ENCODE results near the gene KCNJ6.

DNA sequence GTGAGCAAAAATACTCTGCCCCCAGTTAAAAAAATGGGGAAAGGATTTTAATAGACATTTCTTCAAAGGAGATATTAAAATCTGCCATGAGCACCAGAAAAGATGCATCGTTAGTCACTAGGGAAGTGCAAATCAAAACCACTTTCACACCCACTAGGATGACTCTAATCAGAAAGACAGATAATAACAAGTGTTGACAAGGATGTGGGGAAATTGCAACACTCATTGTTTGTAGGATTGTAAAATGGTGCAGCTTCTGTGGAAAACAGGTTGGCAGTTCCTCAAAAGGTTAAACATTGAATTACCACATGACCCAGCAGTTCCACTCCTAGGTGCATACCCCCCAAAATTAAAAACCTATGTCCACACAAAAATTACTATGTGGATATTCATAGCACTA, 112.3 kb downstream of the KCNJ6 start:
- no peak for TF ChIP-seq ESRRA (IDR thresholded peaks at IDR 0.05; ENCODE audit: borderline replicate concordance, low read depth)
- no peak for TF ChIP-seq ZNF830 (CRISPR knock-in tag; IDR thresholded peaks at IDR 0.05)
- TF ChIP-seq, protein P1, sequence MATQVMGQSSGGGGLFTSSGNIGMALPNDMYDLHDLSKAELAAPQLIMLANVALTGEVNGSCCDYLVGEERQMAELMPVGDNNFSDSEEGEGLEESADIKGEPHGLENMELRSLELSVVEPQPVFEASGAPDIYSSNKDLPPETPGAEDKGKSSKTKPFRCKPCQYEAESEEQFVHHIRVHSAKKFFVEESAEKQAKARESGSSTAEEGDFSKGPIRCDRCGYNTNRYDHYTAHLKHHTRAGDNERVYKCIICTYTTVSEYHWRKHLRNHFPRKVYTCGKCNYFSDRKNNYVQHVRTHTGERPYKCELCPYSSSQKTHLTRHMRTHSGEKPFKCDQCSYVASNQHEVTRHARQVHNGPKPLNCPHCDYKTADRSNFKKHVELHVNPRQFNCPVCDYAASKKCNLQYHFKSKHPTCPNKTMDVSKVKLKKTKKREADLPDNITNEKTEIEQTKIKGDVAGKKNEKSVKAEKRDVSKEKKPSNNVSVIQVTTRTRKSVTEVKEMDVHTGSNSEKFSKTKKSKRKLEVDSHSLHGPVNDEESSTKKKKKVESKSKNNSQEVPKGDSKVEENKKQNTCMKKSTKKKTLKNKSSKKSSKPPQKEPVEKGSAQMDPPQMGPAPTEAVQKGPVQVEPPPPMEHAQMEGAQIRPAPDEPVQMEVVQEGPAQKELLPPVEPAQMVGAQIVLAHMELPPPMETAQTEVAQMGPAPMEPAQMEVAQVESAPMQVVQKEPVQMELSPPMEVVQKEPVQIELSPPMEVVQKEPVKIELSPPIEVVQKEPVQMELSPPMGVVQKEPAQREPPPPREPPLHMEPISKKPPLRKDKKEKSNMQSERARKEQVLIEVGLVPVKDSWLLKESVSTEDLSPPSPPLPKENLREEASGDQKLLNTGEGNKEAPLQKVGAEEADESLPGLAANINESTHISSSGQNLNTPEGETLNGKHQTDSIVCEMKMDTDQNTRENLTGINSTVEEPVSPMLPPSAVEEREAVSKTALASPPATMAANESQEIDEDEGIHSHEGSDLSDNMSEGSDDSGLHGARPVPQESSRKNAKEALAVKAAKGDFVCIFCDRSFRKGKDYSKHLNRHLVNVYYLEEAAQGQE (IDR thresholded peaks at IDR 0.05; ENCODE audit: borderline replicate concordance), result no peak
- TF ChIP-seq, protein P1 (CRISPR knock-in tag; IDR thresholded peaks at IDR 0.05; ENCODE audit: low read depth), result no peak
- no peak for TF ChIP-seq POLR2A (conservative IDR thresholded peaks at IDR 0.05)
- TF ChIP-seq, protein P2, sequence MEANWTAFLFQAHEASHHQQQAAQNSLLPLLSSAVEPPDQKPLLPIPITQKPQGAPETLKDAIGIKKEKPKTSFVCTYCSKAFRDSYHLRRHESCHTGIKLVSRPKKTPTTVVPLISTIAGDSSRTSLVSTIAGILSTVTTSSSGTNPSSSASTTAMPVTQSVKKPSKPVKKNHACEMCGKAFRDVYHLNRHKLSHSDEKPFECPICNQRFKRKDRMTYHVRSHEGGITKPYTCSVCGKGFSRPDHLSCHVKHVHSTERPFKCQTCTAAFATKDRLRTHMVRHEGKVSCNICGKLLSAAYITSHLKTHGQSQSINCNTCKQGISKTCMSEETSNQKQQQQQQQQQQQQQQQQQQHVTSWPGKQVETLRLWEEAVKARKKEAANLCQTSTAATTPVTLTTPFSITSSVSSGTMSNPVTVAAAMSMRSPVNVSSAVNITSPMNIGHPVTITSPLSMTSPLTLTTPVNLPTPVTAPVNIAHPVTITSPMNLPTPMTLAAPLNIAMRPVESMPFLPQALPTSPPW (CRISPR knock-in tag; IDR thresholded peaks at IDR 0.05), result no peak
- TF ChIP-seq, protein P3, sequence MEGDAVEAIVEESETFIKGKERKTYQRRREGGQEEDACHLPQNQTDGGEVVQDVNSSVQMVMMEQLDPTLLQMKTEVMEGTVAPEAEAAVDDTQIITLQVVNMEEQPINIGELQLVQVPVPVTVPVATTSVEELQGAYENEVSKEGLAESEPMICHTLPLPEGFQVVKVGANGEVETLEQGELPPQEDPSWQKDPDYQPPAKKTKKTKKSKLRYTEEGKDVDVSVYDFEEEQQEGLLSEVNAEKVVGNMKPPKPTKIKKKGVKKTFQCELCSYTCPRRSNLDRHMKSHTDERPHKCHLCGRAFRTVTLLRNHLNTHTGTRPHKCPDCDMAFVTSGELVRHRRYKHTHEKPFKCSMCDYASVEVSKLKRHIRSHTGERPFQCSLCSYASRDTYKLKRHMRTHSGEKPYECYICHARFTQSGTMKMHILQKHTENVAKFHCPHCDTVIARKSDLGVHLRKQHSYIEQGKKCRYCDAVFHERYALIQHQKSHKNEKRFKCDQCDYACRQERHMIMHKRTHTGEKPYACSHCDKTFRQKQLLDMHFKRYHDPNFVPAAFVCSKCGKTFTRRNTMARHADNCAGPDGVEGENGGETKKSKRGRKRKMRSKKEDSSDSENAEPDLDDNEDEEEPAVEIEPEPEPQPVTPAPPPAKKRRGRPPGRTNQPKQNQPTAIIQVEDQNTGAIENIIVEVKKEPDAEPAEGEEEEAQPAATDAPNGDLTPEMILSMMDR (IDR thresholded peaks at IDR 0.05 in 2 of 3, conservative IDR thresholded peaks at IDR 0.05 in 1 of 3; ENCODE audit: insufficient read depth in 2 of 3, low read depth in 1 of 3, low read length in 3 of 3), result no peak
- no peak for TF ChIP-seq CC2D1A (IDR thresholded peaks at IDR 0.05)
- no peak for TF ChIP-seq NCOA1 (IDR thresholded peaks at IDR 0.05; ENCODE audit: low read depth)
- no peak for TF ChIP-seq ZC3H11A (IDR thresholded peaks at IDR 0.05; ENCODE audit: low read depth, low read length)
- TF ChIP-seq, protein P4, sequence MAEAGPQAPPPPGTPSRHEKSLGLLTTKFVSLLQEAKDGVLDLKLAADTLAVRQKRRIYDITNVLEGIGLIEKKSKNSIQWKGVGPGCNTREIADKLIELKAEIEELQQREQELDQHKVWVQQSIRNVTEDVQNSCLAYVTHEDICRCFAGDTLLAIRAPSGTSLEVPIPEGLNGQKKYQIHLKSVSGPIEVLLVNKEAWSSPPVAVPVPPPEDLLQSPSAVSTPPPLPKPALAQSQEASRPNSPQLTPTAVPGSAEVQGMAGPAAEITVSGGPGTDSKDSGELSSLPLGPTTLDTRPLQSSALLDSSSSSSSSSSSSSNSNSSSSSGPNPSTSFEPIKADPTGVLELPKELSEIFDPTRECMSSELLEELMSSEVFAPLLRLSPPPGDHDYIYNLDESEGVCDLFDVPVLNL (CRISPR knock-in tag; IDR thresholded peaks at IDR 0.05; ENCODE audit: low read depth), result no peak
- TF ChIP-seq RNF2 (IDR thresholded peaks at IDR 0.05), result no peak

Measured in K562 (cell line).